GM12891 (cell line): ENCODE results near the gene PEF1.

Experiments used
- POLR2A ChIP-seq: IDR thresholded peaks from 2 replicates; pipeline ENCODE4 v1.6.1; 2011; ENCODE audit warnings: low read depth, low read length, control low read depth
- POLR2AphosphoS5 ChIP-seq: IDR thresholded peaks from 2 replicates; pipeline ENCODE4 v1.6.1; 2011; ENCODE audit warnings: low read depth, low read length, control low read depth
- TAF1 ChIP-seq: IDR thresholded peaks from 2 replicates; pipeline ENCODE4 v1.6.1; 2011; ENCODE audit warnings: low read depth, low read length, control low read depth

DNA sequence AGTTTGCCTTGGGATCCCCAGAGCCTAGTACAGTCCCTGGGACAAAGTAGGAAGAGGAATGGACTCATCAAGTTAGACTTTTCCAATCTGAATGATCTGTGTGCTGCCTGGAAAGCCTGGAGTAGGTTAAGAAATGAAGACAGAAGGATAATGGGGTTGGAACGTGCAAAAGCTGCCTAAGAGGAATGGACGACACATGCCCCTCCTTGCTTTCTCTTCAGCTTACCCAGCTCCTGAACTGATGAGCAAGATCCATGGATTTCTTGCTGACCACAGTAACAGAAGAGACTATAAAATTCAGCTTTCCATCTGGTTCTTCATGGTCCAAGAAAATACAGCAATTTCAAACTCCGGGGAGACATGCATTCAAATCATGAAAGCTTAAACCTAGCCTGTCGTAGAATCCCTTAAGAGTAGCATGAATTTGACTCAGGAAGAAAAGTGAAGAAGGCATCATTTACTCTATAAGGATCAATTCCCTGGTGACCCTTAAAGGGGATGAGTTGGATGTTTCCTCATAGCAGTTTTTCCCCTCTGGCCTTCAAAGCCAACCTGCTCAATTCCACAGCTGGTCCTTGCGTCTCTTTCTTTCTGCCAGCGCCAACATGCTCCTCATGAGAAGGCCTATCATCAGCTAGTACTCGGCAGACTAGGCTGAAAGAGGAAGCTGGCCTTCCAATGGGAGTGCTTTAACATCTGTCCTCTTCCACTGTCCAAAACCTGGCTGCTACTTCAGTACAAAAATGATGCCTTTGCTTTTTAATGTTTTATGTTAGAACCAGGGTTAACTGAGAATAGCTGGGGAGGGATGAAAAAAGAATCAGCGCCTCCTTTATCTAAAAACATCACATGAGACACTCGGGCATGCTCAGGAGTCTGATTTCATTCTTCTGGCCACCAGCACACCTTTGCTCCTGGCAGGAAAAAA is 5.7 kb upstream of the PEF1 start:
- TF ChIP-seq POLR2AphosphoS5, result no peak
- no peak for TF ChIP-seq POLR2A
- TF ChIP-seq TAF1, result no peak
